AG20443 (cell line): ENCODE results near the gene STX18.
A peak's percentile ranks its signal among the peaks of the same experiment; 100 is the strongest.
"Not testable (repeated sequence)": the region's sequence is repeated elsewhere in the genome, so short reads cannot be mapped to it uniquely, and the experiment has no call there.

ENCODE experiments used
- DNase-seq: peaks from one replicate; pipeline ENCODE4 v3.0.0; 2012; ENCODE audit warnings: low spot score, mixed read lengths

Gene STX18

DNA sequence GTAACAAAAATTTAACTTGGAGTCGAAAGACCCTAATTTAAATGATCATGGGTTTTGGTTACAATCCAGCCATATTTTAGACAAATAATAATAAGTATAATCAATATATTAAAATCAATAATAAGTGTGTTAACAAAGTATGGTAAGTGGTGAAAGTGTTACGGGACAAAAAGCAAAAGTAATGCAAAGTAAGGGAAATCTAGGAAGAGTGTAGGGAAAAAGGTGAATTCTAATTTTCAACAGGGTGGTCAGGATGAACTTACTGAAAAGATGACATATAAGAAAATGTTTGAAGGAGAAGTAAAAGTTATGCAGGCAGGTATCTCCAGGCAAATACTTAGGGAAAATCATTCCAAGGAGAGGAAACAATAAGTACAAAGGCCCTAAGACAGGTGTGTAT lies 32.3 kb downstream of the STX18 start:
- no peak for DNase-seq

DNA sequence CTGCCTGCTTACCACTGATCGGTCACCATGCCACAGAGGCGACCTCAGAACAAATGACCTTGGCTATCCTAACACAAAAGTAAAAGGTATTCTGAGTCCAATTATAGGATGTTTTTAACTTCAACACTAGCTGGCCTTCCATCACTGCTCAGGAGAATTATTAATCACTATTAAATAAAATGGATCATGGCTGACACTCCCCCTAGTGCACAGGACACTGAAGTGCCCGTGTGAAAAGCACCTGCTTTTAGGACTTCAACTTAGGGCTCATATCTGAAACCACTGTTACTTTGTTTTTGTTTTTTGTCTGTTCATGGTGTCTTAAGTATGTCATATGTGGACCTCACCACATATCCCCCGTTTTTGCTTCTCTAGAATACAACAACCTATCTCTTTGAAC lies 33.9 kb downstream of the STX18 start:
- DNase-seq = peak; percentile 19

DNA sequence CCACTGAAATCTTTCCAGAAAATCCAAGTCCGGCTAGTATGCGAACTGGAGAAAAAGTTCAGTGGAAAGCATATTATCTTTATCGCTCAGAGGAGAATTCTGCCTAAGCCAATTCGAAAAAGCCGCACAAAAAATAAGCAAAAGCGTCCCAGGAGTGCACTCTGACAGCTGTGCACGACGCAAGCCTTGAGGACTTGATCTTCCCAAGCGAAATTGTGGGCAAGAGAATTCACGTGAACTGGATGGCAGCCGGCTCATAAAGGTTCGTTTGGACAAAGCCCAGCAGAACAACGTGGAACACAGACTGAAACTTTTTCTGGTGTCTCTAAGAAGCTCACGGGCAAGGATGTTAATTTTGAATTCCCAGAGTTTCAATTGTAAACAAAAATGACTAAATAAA lies 34.4 kb downstream of the STX18 start:
- no peak for DNase-seq

DNA sequence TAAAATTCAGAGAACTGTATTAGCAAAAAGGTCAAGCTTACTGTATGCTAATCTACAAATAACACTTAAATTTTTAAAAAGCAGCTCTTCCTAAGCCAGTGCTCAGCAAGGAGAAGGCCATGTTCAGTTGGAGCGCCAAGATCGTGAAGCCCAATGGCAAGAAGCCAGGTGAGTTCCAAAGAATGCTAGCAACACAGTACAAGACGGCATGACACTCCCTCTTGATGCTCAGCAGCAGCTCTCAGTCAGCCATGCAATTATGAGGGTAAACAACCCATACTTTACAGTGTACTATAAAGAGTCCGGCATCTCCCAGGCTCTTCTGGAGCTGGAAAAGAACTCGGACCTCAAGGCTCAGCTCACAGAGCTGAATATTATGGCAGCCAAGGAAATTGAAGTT lies 34.9 kb downstream of the STX18 start:
- no peak for DNase-seq

DNA sequence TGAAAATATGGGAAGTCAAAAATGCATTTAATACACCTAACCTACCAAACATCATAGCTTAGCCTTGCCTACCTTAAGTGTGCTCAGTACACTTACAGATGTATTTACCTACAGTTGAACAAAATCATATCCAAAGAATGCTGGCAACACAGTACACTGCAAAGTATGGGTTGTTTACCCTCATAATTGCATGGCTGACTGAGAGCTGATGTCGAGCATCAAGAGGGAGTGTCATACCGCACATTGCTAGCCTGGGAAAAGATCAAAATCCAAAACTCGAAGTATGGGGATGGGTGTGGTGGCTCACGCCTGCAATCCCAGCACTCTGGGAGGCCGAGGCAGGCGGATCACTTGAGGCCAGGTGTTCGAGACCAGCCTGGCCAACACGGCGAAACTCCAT lies 36.6 kb downstream of the STX18 start:
- not testable (repeated sequence) for DNase-seq

DNA sequence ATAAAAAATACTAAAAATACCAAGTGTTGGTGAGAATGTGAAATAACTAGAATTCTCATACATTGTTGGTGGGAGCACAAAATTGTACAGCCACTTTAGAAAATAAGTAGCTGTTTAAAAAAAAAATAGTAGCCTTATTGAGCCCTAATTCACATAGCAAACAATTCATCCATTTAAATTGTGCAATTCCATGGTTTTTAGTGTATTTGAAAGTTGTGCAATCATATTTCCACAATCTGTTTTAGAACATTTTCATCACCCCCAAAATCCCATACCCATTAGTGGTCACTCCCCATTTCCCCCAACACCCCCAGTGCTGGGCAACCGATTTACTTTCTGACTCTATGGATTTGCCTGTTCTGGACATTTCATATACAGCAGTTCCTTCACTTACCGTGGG lies 37.1 kb downstream of the STX18 start:
- no peak for DNase-seq

DNA sequence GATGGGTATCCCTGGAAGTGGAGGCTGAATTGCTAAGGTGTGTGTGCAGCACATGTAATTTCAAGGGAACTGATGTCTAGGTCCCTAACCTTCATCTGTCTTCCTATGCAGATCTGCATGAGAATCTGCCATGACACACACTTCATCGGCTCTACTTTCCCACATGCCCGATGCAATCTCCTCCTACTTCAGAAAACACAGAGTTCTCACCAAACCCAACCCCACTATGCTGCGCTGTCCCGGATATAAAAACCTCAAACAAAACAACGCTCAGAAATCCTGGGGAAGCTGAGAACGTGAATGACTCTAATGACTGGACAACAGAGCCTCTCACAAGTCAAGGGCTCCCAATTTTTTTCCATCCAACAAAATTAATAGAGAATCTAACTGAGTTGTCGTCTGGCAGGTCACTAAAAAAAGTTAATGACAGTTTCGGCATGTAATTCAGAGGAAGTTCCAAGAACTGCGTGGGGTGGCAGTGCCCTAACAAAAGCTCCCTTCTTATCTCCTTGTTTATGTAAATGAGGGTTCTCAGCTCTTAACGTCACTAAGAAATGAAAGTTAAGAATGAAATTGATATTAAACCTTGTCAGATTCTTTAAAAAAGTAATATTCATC lies 39.0 kb downstream of the STX18 start:
- no peak for DNase-seq

DNA sequence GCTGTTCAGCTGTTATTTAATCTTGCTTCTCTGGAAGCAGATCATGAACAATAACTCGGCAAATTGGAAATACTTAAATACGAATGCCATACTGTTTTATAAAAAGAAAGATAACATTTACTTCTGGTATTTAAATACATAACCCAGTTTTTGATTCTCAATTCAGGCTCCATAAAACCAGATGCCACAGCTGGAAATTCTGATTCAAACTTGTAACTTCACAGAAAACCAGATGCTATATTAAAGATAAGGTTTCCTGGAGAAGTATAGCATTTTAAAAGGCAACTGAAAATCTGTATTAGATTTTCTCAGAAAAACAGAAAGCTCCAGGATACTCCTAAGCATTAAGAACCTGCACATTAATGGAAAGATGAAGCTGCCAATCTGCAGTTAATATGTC lies 40.2 kb downstream of the STX18 start:
- DNase-seq = no peak

DNA sequence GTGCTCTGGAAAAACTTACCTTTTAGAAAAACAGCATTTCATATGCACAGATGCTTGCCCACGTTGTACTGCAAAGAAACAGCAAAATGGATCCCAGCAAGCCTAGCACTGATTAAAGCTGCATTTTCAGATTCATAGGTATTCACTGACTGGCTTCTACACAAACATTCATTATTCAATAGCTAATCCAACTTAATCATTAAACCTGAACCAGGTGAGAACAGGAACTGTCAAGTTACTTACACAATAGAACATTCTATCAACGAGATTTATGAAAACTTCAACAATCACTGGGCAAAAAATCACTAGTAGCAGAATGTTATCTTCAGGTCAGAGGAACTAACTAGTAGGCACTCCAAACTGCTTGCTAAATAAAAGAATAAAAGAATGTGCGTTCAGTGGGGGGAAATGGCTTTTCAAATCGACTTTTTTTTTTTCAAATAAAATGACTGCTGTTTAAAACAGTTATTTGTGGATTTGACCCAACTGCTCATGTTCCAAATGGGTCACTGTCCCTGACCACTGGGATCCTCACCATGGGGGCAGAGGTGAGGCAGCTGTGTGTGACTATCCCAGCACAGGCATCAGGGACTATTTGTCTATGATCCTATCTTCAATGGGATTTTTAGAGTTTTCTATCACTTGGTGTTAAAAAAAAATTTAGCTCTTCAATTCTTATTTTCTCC lies 42.3 kb downstream of the STX18 start:
- DNase-seq = no peak

DNA sequence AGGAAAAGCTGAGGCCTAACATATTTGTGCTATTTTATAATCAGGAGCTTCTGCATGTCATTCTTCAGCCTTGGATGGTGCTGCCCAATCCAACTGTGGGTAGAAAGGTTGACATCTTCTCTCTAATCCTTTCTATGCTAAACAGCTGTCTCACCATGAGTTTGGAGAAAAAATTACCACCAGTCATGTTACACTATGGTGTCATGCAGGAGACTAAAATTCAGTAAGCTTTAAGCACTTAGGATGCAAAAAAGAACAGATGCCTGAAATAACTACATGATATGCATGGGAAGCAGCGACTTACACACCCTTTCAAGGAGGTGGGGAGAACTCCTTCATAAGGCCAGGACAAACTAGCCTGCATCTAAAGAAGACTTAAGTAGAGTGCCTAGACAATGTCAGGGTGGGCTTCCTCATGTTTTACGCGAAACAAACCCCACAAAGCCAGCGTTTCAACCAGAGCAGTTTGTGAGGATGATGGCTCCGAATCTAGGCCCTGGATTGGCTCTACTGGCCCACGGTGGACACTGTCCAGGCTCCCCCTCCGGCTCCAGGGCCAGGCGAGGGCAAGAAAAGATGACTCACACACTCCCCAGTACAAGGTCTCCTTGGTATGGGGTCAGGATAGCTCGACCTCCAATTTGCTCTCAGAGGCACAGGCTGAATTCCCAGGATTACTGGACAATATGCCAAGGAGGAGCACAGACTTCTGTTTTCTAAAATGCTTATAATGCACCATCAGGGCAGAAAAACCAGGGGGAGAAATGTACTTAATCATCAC lies 45.1 kb downstream of the STX18 start:
- DNase-seq = no peak

DNA sequence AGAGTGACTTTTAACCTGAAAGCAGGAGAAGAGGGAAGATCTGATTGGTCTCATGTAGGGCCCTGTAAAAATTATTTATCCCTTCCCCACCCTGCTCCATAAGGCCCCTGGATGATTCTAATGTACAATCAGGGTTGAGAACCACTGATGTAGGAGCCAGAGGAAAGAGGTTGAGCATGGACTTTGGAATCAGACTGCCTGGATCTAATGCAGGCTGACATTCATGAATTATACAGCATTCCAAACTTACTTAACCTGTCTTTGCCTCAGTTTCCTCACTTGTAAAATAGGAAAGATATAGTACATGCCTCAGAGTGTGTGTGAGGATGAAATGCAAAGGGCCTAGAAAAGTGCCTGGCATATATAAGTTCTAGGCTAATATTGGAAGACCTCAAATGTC lies 47.0 kb downstream of the STX18 start:
- no peak for DNase-seq

DNA sequence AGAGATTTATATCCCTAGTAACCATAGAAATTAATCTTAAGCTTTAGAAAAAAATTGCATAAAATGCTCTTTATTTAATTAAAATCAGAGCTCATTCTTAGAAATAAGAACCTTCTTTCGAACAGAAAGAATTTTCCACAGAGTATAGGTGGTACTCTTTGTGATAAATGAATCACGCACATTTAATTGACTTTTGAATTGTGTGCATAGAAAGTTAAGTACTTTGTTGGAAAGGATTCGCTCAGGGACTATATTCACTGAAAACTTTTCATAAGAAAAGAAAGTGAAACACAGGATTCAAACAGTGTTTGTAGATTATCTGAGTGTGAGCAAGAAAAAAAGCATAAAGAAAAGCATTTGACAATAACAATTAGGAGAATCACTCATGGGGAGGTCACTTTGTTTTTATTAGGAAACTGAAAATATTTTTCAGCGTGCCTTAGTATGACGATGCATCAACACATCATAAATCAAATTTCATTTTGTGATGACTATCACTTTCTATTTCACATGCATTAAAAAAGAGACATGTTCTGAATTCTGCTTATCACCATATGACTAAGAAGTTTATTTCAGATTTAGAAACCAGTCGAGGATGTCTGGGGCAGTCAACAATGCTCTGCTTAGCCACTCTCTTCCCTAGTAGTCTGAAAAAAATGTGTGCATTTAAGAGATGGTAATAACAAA lies 49.5 kb downstream of the STX18 start:
- peak; percentile 40 for DNase-seq

DNA sequence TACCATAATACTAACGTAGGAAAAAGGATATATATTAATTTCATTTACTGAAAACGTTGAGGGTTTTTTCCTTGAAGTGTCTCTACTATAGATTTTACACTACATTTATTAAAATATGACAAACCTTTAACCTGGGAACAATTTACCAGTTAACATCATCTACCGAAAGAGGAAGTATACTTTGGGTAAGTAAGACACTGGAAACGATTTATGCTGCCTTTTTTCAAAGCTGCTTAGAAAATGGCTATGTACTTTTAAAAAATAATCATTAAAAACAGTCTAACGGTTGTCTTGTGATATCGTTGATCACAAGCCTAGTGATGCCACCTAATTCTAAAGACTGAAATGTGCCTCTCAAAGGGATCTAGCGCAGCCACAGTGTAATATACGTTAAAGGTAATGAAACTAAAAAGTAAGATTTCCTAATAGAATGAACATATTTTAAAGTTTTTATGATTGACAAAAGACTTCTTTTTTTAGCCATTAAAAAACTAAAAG lies 50.4 kb downstream of the STX18 start:
- no peak for DNase-seq

DNA sequence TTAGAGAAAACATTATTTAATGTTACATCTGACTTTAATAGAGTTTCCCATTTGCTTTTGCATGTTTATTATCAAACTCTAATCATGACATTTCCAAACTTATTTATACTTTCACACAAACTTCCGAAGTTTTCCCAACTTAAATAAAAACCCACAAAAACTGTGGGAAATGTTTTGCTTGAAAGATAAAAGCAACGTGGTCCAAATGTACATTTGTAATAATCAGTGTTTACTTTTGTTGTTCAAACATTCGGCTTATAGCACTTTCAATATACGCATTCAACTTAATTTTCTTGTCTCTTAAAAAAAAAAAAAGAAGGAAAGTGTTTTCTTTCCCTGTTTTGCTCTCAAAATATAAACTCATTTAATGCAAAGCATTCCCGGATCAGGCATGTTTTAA lies 51.0 kb downstream of the STX18 start:
- no peak for DNase-seq

DNA sequence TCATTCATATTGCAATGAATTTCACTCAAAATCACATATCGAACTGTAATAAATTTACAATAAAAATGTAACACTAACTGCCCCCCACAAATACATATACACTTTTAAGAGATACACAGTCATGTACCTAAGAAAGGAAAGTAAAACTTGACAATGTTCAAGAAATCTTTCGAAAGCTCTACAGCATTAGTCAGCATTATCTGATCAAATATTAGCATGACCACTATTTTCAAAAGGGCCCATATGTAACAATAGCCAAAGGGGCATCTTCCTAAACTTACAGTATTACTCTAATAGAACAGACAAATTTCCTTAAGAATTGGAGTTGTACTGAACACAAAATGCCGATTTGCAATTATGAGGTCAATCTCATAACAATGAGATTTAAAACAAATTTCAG lies 51.8 kb downstream of the STX18 start:
- DNase-seq = no peak

DNA sequence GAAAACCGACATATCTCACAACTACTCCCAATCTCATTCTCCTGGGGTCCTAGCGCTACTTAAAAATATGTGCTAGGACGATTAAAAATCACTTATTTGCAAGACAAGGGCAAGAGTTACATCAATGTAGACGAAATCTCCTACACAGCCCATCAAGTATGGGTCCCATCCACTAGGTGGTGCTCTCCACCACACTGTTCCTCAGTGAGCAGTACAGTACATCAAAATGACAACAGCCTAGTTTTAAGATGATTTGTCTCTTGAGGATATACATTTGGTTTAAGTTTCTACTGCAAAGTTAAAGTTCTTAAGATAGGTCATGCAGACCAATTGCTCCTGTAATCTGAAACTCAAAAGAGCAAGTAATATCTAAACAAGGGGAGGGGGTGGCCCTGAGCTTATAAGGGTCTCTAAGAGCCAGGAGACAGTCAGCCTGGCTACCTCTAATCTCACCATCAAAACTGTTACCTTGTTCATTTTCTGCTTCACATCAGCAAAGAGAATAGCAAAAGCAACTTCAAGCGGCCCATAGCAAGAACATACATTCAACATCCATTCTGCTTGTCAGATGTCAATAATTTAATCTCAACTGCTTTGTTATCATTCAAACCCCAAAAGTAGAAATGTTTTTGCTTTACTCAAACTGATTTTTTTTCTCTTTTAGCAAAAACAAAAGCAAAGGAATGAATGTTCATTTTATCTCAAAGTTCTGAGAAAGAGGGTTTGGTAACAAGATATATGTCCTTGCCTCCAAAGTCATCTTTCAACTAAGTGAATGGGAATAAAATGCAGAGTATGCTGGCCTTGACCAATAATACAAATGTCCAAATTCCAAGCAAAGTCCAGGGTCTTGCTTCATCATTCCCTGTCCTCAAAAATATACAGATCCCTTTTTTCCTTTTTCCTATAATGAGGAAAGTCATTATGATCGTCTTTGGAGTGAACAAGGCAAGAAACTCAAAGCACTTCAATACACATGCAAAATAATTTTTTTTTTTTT lies 53.1 kb downstream of the STX18 start:
- peak; percentile 73 for DNase-seq

DNA sequence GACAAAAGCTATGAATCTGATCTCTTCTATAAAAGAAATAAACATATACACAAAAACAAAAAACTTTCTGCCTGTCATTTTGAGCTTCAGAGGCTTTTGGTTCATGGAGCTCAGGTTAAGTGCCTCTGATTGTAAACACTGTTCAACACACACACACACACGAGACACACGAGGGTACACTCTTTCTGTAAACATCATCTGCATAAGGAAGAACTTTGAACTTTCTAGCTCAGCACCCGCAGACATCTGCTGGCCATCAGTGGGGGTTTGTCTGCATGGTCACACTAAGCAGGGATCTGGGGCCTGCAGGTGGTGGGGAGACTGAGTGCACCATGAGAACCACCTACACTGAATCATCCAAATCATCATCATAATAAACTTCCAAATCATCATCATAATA lies 54.9 kb downstream of the STX18 start:
- no peak for DNase-seq

DNA sequence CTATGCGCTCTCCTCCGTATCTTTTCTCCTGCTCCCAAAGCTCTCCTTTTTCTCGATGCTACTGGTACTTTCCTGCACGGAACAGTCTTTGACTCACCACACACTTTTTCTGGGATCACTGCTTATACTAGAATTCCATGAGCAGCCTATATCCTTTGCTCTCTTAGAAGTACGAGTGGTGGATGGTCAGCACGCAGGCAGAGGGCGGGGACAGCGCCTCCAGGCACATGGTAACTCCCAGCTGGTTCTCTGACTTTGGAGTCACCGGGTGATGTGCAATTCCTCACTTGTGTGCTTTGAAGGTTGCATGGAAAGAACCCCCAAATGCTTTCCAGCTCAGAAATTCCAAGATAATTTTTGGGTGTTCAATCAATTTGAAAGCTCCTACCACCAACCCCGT lies 56.0 kb downstream of the STX18 start:
- no peak for DNase-seq

DNA sequence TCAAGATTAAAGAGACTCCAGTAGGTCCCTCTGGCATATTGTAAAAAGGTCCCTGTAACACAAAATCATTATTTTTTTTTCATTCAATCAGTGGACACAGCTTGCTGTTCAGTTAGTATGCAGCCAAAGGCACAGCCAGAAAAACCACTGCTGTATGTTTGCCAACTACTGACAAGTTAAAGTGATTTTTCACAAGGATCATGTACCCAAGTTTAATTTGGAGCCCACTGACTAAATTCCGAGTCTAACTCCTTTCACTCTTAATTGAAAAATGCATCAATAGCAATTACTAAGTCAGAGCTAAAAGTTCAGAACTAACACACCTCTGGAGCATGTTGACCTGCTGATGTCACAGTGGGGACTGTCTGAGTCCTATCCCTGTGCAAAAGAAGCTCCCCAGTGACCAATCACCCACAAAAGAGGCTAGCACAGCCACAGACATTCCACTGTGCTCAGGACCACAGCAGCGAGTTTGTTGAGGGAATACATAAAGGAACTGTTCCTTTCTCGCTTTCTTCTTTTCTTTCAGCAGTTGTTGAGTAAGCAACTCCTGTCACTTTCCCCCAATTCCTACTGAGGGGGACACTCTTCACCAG lies 60.4 kb downstream of the STX18 start:
- DNase-seq = no peak

DNA sequence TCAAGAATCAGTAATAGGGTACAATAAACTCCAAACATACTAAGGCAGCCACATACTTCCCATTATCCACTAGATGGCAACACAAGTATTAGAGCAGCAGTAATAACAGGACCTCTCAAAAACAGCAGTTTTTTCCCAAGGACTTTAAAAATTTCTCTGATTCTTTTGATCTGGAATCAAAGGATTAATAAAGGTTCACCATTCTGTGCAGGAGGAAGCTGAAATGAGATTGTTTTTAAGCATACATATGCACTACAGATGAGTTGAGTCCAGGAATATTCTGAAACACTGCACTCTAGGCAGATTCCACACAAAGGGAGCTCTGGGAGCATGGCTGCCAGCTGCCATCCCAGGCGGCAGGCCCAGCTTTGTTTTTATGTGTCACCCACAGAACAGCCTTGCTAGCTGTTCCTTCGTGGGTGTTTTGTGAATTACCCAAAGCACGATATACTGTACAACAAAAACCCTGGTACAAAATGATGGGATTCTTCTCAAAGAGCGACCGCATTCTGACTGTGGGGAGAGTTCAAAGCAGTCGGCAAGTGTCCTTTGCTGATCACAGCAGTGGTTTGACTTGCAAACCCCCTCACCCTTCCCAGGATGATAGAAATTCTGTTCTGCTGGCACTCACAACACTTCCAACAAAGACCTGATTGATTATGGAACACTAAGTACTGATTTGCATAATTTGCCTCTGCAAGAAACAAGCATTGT lies 61.0 kb downstream of the STX18 start:
- peak; percentile 75 for DNase-seq
